Vagina (tissue), 2 donors: Measurements from ENCODE around the gene MAL.

Experiments used
- POLR2A ChIP-seq, 2 donors: fragments of 450-650 bp; IDR thresholded peaks; one replicate each; pipeline ENCODE4 v1.6.1; 2017; ENCODE audit warnings: antibody characterized with exemption in 2 of 2, mild to moderate bottlenecking in 2 of 2, moderate library complexity in 2 of 2
- TF ChIP-seq, protein P1 (sequence below), 3 experiments: fragments of 450-650 bp in 2 of 3; fragments of 200-600 bp in 1 of 3; sonication (generic) in 1 of 3; IDR thresholded peaks; one replicate each; pipeline ENCODE4 v1.5.1; 2017 to 2019; ENCODE audit warnings: antibody characterized with exemption in 3 of 3, mild to moderate bottlenecking in 2 of 3, moderate library complexity in 2 of 3

DNA sequence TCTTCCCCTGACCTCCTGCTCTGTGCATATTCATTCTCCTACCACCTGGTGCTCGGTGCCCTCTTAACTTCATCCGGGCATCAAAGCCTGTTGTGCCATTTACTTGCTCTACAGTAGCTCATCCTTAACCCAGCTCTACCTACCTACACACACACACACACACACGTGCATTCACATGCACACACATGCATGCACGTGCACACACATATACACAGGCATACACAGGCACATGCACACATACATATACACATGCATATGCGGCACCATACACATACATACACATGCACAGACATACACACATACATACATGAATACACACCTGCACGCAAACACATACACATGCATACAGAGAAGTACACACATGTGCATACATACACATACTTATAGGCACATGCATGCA is 14.5 kb downstream of the MAL start:
- TF ChIP-seq, protein P1, sequence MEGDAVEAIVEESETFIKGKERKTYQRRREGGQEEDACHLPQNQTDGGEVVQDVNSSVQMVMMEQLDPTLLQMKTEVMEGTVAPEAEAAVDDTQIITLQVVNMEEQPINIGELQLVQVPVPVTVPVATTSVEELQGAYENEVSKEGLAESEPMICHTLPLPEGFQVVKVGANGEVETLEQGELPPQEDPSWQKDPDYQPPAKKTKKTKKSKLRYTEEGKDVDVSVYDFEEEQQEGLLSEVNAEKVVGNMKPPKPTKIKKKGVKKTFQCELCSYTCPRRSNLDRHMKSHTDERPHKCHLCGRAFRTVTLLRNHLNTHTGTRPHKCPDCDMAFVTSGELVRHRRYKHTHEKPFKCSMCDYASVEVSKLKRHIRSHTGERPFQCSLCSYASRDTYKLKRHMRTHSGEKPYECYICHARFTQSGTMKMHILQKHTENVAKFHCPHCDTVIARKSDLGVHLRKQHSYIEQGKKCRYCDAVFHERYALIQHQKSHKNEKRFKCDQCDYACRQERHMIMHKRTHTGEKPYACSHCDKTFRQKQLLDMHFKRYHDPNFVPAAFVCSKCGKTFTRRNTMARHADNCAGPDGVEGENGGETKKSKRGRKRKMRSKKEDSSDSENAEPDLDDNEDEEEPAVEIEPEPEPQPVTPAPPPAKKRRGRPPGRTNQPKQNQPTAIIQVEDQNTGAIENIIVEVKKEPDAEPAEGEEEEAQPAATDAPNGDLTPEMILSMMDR (IDR thresholded peaks at IDR 0.05), result no peak
- no peak for TF ChIP-seq POLR2A (IDR thresholded peaks at IDR 0.05)
